K562 (cell line): ENCODE data around the gene CIB1. TPM values are rescaled to one million over a fixed set of nuclear protein-coding genes. Genes with fewer than 3 reads are reported as not detected.

Experiments used
- CBFA2T3 ChIP-seq: fragments of 450-650 bp; IDR thresholded peaks from 2 replicates; pipeline ENCODE4 v1.6.1; 2017
- CTCF ChIP-seq, 3 experiments: IDR thresholded peaks in 2 of 3; conservative IDR thresholded peaks in 1 of 3; 2 replicates each; pipeline ENCODE4 v1.5.1; 2011 to 2012; ENCODE audit warnings: low read length in 3 of 3, mild to moderate bottlenecking in 3 of 3, control low read depth in 2 of 3, improper control_type of control experiment in 1 of 3, inconsistent platforms in 1 of 3, low read depth in 1 of 3, mixed read lengths in 1 of 3, moderate library complexity in 1 of 3; ENCODE audit not compliant: insufficient read depth in 2 of 3
- EGR1 ChIP-seq: fragments of 450-650 bp; conservative IDR thresholded peaks from 2 replicates; pipeline ENCODE4 v1.6.1; 2017; ENCODE audit warnings: mild to moderate bottlenecking
- FOS ChIP-seq: IDR thresholded peaks from 3 replicates; pipeline ENCODE4 v1.6.1; 2011; ENCODE audit not compliant: insufficient read length; ENCODE audit errors: extremely low read depth
- GATA2 ChIP-seq: sonication (generic); formaldehyde crosslinking; IDR thresholded peaks from 2 replicates; pipeline ENCODE4 v1.4.0; 2020; ENCODE audit warnings: mild to moderate bottlenecking, missing genetic modification reagents
- HMBOX1 ChIP-seq: sonication (generic); IDR thresholded peaks from 2 replicates; pipeline ENCODE4 v1.6.1; 2016
- JUND ChIP-seq, 2 experiments: IDR thresholded peaks; 2 replicates in 1 of 2; 3 replicates in 1 of 2; pipeline ENCODE4 v1.6.1; 2011; ENCODE audit warnings: borderline replicate concordance in 2 of 2, low read depth in 2 of 2, low read length in 2 of 2, improper control_type of control experiment in 1 of 2, missing biosample characterization in 1 of 2, missing genetic modification characterization in 1 of 2, missing genetic modification reagents in 1 of 2
- PRPF4 ChIP-seq: fragments of 200-400 bp; formaldehyde crosslinking; IDR thresholded peaks from one replicate; pipeline ENCODE4 v1.6.1; 2017; ENCODE audit warnings: low read length, low read depth, mild to moderate bottlenecking; ENCODE audit not compliant: insufficient read depth, poor library complexity, severe bottlenecking
- PYGO2 ChIP-seq: fragments of 450-650 bp; IDR thresholded peaks from 2 replicates; pipeline ENCODE4 v1.6.1; 2016; ENCODE audit warnings: mild to moderate bottlenecking, missing genetic modification characterization, moderate library complexity, missing compliant biosample characterization
- RERE ChIP-seq: sonication (generic); formaldehyde crosslinking; IDR thresholded peaks from 2 replicates; pipeline ENCODE4 v1.8.0; 2023; ENCODE audit warnings: missing genetic modification reagents, mild to moderate bottlenecking, borderline replicate concordance
- SAFB2 ChIP-seq: fragments of 200-400 bp; formaldehyde crosslinking; IDR thresholded peaks from 2 replicates; pipeline ENCODE4 v1.6.1; 2018; ENCODE audit warnings: borderline replicate concordance, low read length, low read depth, moderate library complexity; ENCODE audit not compliant: severe bottlenecking
- SMARCA4 ChIP-seq: fragments of 450-650 bp; IDR thresholded peaks from 2 replicates; pipeline ENCODE4 v1.6.1; 2016
- TBP ChIP-seq: optimal IDR thresholded peaks from 2 replicates; pipeline ENCODE3; 2011; ENCODE audit warnings: low read depth, low read length, improper control_type of control experiment
- TCFL5 ChIP-seq: fragments of 250-450 bp; sonication (Bioruptor Pico); conservative IDR thresholded peaks from 2 replicates; pipeline ENCODE4 v1.6.1; 2021; ENCODE audit warnings: mild to moderate bottlenecking, moderate library complexity, matching md5 sums
- XRCC3 ChIP-seq: fragments of 450-650 bp; IDR thresholded peaks from 2 replicates; pipeline ENCODE4 v1.6.1; 2017; ENCODE audit warnings: mild to moderate bottlenecking, moderate library complexity
- ZKSCAN8 ChIP-seq: fragments of 200-800 bp; sonication (Bioruptor generic); IDR thresholded peaks from 2 replicates; pipeline ENCODE4 v1.6.1; 2016; ENCODE audit warnings: missing genetic modification characterization, missing compliant biosample characterization
- ZNF277 ChIP-seq: fragments of 250-450 bp; sonication (Bioruptor Pico); IDR thresholded peaks from 2 replicates; pipeline ENCODE4 v1.8.0; 2022; ENCODE audit warnings: inconsistent platforms, mild to moderate bottlenecking, moderate library complexity, borderline replicate concordance
- polyA plus RNA-seq, 8 experiments: library from polyadenylated mRNA; depleted of rRNA in 4 of 8; stranded (reverse) in 5 of 8; unstranded in 3 of 8; fragments of >200 nt; fragmentation: Nextera tagmentation in 2 of 8; fragmentation: Illumina TruSeq in 1 of 8; extraction: Ambion mirVana in 2 of 8; extraction: Trizol in 1 of 8; gene quantifications; 2 replicates each; pipeline versions ENCODE4 v1.2.1 to v1.2.3, GENCODE V29; 2011 to 2014; ENCODE audit warnings: inconsistent platforms in 1 of 8, missing spikeins in 1 of 8
- total RNA-seq, 7 experiments: library from RNA; depleted of rRNA in 6 of 7; stranded (reverse); fragments of >200 nt in 6 of 7; fragmentation: Illumina TruSeq in 2 of 7; extraction: Trizol in 2 of 7; gene quantifications; 2 replicates each; pipeline versions ENCODE4 v1.2.1 to v1.2.3, GENCODE V29; 2011 to 2021; ENCODE audit warnings: low replicate concordance in 1 of 7

The CIB1 gene
- total and polyA plus RNA-seq, 9 of the 15 experiments (the other 6 are each of a cell fraction or from before 2014, with no cell fraction given) = 14.9 to 136 (median 64.5) TPM

- TF ChIP-seq RERE (CRISPR knock-in tag) (no peak), ZNF277 (CRISPR knock-in tag) (no peak), TCFL5 (CRISPR knock-in tag) (no peak), JUND (IDR thresholded peaks at IDR 0.05; ENCODE audit: borderline replicate concordance, low read depth, low read length) (peak; percentile 42; the same call in 1 of the 2 replicates), JUND (tag; IDR thresholded peaks at IDR 0.05; ENCODE audit: borderline replicate concordance, low read depth, low read length) (peak; percentile 27; the same call in 1 of the 3 replicates), FOS (no peak), EGR1 (0 out of 2 replicates have a peak, but pooled peaks have one; percentile 9), TBP (peak; percentile 42), CBFA2T3 (no peak), PRPF4 (no peak), SMARCA4 (0 out of 2 replicates have a peak, but pooled peaks have one; percentile 15), CTCF (IDR thresholded peaks at IDR 0.05 in 2 of 3, conservative IDR thresholded peaks at IDR 0.05 in 1 of 3; ENCODE audit: insufficient read depth in 2 of 3, low read depth in 1 of 3, low read length in 3 of 3) (no peak), ZKSCAN8 (CRISPR knock-in tag) (no peak), SAFB2 (no peak), PYGO2 (tag) (no peak), GATA2 (CRISPR knock-in tag) (no peak), XRCC3 (no peak), HMBOX1 (no peak)
Observed at GRCh38 chr15:90239371-90239770, 5.6 kb upstream of the CIB1 start (continued).
